CD4-positive, alpha-beta T cell treated with Interleukin-4 for 1 hour (primary cell): ENCODE results near the gene GPR62.

ENCODE experiments used
- DNase-seq, 2 donors: peaks; one replicate each; pipeline ENCODE4 v3.0.0-alpha.2; 2020 to 2022

Gene GPR62

DNA sequence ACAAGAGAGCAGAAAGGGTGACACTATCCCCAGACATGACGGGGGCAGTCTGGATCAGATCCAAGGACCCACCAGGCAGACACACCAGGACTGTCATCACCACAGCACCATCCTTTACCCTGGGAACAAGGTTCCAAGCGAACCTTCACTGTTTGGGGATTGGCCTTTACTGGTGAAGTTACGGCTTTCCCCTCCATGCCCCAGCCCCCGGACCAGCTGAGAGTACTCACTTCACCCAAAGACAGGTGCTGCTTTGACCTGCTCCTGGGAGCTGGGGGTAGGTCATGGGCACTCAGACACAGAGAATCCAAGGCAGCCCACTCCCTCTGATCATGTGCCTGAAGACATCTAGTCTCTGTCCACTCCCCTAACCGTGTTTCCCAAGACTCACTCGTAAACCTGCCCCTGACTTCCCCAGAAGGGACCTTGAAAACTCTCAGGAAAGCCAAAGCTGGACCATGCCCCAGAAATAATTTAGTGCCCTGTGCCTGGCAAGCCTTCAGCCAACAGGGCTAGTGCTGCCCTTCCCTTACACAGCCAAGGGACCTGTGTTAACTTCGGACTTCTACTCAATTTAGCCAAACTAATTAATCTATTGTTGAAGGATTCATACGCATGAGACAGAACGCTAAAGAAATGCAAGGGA lies 16.3 kb upstream of the GPR62 start:
- no peak for DNase-seq

DNA sequence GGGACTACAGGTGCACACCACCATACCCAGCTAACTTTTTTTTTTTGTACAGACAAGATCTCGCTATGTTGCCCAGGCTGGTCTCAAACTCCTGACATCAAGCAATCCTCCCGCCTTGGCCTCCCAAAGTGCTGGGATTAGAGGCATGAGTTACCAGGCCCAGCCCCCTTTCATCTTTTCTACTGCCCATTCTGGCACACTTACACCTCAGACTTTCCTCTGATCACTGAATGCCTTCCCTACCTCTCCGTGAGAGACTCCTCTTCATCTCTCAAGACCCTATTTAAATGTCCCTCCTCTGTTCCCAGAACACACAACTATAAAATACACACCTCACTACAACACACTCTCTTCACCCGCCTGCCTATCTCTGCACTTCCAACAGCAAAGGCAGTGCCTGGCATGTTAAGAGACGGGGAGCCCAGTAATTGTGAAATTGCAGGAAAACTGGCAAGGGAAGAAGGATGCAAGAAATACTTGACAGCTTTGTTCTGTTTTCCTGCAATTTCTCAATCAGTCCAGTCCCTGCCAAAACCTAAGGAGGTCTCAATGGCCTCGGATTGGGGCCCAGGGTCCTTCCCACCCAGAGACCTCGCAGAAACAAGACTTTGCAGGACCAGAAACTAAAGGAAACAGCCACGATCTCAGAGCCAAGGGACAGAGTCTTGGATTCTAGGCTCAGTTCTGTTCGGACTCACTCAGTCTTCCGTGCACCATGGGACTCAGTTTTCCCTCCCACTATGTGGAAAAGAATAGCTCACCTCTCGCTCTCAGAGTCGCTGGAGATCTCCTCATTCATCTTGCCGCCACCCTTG lies 14.3 kb upstream of the GPR62 start:
- DNase-seq: no peak

DNA sequence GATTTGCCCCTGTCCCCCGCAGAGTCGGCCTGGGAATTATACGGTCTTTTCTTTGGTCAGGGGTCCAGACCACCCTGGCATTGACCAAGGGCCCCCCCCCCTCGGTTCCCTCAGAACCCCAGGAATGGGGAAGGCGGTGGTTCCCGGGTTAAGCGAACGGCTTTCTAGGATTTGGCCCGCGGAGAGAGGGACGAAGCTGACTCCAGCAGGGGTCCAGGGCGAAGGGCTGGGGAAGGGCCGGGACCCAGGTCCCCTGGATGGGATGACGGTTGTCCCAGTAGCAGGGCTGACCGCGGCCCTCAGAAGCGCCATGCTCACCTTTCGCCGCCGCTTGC lies 13.8 kb upstream of the GPR62 start:
- DNase-seq: no peak

DNA sequence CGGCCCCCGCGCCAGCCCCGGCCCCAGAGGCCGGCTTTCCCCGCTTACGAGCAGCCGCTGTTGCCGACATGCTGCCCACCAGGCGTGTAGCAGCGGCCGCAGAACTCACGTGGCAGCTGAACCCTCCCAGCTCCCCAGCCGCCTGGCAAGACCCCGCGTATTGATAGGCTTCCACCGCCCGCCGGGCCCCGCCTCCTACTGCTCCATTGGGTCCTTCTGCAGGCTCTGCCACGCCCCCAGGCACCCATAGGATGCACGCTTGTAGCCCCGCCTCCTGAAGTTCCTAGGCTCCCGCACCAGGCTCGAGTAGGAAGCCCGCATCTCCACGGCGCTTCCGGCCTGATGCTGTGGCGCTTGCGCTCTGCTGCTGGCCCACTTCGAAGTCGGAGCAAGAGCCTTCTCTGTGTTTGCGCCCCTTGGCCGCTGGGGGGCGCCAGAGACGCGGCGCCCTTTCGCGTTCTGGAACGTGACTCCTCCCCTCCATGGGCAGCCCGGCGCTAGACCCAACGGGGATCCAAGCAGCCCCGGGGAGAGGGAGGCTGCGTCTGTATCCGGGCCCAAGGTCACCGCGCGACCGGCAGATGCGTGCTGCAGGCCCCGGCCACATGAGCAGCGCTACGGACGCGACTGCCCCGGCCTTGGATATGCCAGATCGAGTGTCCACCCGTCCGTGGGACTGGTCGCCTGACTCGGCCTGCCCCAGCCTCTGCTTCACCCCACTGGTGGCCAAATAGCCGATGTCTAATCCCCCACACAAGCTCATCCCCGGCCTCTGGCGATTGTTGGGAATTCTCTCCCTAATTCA lies 13.2 kb upstream of the GPR62 start, which contains the start of the genes PARP3 and RRP9:
PARP3 (plus strand) TSS at position 566 of the 805 bp plus-strand sequence. CDS start 993 bp downstream, outside the sequence.
RRP9 (minus strand) TSS at position 107 of the 805 bp plus-strand sequence; CDS start at position 70, 37 bp downstream.
- DNase-seq: peak; percentile 100

DNA sequence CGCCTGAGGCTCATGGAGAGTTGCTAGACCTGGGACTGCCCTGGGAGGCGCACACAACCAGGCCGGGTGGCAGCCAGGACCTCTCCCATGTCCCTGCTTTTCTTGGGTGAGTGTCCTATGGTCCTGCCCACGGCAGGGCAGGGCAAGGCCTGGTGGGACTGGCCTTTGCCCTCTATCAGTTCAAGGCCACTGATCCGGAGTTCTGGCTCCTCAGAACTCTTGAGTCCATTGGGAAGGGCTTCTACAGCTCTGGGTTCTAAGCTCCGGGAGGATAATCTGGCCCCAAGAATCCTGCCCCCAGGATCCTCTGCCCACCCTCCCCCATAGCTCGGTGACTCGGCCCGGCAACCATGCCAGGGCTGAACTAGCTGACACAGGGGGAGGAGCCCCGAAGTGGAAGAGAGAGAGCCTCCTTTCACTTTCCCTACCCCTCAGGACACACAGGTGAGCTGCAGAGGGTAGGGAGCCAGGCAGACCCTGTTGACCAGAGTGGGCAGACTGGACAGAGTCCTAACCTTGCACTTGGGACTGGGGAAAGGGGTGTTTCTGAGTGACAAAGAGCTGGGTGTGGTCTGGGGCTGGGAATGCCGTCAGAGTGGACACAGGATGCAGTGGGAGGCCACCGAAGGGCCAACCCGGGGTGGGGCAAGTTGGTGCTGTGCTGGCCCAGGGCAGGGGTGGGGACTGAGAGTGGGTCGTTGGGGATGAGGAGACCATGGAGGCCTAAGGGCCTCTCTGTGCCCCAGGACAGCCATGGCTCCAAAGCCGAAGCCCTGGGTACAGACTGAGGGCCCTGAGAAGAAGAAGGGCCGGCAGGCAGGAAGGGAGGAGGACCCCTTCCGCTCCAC lies 12.4 kb upstream of the GPR62 start:
- peak; percentile 56 to 59 for DNase-seq

DNA sequence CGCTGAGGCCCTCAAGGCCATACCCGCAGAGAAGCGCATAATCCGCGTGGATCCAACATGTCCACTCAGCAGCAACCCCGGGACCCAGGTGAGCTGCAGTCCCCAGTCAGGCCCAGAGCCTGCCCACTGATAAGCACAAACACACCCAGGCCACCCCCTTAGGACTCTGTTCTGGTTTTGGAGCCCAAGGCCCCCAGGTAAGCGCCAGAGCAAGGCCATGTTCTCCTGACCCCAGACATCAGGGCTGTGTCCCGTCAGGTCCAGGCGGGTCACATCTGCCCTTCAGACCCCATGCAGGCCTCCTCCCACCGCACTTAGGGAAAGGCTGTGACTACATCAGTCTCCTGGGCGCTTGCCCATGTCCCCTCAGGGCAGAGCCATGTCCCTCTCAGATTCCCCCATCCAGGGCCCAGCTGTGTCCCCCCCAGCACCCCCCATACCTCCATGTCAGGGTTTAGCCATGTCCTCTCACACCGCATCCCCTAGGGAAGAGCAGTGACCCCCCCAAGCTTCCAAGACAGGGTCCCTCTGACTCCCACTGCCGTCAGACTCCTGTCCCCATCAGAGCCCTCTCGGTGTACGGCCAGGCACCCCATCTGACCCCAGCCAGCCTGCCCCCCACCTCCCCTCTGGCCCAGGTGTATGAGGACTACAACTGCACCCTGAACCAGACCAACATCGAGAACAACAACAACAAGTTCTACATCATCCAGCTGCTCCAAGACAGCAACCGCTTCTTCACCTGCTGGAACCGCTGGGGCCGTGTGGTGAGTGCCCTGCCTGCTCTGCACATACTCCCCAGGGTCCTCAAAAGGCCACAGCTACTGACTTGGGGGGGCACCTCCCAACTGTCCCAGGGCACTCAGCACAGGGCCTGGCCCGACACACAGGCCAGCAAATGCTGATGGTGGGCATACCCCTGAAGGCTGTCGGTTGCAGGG lies 11.5 kb upstream of the GPR62 start:
- no peak for DNase-seq

DNA sequence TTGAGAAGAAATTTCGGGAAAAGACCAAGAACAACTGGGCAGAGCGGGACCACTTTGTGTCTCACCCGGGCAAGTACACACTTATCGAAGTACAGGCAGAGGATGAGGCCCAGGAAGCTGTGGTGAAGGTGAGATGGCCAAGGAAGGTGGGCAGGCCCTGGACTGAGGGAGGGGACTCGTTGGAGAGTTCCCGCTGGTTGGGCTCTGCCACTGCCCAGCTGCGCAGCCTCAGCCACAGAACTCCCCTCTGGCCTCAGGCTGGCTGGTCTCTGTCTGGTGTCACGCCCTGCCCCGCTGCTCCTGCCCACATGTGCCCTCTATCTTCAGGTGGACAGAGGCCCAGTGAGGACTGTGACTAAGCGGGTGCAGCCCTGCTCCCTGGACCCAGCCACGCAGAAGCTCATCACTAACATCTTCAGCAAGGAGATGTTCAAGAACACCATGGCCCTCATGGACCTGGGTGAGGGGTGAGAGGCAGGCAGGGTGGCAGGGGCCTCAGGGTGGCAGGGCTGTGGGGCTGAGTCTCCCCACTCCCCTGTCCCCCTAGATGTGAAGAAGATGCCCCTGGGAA lies 10.6 kb upstream of the GPR62 start:
- DNase-seq: no peak

DNA sequence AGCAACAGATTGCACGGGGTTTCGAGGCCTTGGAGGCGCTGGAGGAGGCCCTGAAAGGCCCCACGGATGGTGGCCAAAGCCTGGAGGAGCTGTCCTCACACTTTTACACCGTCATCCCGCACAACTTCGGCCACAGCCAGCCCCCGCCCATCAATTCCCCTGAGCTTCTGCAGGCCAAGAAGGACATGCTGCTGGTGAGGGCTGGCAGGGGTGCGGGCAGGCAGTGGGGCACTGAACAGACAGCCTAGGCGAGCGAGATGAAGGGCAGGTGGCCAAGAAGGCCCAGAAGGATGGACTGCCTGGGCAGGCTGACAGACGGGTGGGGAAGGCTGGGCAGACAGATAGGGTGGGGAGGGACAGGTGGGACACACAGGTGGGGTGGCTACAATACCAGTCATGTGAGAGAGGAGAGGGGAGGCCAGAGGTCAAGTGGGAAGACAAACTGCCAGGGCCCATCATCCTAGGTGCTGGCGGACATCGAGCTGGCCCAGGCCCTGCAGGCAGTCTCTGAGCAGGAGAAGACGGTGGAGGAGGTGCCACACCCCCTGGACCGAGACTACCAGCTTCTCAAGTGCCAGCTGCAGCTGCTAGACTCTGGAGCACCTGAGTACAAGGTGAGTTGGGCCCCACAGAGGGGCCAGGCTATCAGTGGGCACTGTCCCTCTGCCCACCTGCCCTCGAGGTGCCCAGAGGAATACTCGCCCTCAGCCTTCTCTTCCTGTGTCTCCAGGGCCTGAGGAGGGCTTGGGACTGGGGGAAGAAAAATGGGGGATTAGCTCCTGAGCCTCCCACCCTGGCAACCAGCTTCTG lies 9.9 kb upstream of the GPR62 start:
- DNase-seq: no peak

DNA sequence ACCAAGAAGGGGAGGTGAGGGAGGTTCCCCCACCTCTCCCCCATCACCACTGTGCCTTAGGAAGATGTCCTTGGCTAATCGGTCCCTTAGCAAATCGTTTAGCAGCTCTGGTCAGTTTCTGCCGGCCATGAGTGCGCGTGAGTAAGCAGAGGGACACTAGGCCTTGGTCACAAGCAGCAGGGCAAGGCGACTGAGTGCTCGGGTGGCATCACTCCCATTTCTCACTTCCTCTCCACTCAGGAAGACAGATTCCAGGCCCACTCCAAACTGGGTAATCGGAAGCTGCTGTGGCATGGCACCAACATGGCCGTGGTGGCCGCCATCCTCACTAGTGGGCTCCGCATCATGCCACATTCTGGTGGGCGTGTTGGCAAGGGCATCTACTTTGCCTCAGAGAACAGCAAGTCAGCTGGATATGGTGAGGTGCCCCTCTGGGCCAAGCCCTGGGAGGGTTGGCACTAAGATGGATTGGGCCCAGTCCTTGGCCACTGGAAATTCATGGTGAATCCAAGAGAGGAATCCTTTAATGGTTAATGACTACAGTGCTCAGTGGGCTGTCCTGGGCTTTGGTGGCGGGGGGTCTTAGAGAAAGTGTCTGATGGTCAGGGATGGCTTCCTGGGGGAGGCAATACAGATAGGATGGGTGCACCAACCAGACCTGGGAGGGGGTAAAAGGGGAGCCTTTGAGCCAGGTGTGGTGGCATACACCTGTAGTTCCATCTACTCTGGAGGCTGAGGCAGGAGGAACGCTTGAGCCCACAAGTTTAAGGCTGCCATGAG lies 9.1 kb upstream of the GPR62 start:
- DNase-seq: no peak

DNA sequence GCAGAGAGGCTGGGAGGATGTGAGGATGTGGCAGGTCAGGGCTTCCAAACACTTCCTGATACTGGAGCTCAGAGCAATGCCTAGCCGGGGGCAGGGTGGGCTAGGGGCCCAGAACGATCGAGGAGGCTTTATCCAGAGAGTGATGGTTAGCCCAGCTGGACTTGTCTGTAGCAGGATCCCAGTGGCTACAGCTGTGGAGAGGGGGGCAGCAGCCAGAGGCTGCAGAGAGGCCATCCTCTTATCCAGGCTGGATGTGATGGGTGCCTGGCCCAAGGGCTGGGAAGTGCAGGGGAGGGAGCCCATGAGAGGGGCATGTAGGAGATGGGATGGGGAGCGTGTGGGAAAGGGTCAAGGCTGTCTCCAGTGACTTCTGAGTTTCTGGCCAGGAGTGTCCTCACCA lies 8.4 kb upstream of the GPR62 start:
- no peak for DNase-seq

DNA sequence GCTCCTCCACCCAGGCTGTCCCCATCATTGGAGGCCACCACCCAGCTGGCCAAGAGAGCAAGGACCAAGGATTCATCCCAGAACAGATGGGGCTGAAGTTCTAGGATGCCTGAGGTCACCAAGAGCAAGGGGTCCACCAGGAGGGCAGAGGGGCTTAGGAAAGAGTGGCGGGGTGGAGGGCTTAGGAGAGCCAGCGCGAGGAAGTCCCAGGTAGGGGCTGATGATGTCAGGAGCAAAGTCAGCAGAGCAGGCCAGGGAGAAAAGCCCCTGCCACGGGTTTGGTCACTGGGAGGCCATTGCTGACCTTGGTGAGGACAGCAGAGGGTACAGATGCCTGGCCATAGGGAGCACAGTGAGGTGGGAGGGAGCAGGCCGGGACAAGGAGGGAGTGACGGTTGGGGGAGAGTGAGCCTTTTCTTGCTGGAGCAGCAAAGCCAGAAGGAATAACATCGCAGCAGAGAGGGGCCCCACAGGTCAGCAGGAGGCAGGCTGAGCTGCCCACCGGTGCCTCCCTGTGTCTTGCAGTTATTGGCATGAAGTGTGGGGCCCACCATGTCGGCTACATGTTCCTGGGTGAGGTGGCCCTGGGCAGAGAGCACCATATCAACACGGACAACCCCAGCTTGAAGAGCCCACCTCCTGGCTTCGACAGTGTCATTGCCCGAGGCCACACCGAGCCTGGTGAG lies 7.8 kb upstream of the GPR62 start:
- no peak for DNase-seq

DNA sequence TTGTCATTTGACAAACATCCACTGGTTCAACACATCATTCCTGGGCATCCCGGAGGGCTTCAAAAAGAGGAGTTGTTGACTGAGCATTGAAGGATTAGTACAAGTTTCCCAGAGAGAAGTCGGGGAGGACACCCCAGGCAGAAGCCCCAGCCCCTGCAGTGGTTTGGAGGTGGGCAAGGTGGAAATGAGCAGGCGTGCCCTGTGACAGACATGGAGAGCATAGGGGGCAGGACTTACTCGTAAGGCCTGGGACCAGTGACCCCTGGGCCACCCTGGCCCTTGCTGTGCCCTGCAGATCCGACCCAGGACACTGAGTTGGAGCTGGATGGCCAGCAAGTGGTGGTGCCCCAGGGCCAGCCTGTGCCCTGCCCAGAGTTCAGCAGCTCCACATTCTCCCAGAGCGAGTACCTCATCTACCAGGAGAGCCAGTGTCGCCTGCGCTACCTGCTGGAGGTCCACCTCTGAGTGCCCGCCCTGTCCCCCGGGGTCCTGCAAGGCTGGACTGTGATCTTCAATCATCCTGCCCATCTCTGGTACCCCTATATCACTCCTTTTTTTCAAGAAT lies 7.1 kb upstream of the GPR62 start:
- no peak for DNase-seq

DNA sequence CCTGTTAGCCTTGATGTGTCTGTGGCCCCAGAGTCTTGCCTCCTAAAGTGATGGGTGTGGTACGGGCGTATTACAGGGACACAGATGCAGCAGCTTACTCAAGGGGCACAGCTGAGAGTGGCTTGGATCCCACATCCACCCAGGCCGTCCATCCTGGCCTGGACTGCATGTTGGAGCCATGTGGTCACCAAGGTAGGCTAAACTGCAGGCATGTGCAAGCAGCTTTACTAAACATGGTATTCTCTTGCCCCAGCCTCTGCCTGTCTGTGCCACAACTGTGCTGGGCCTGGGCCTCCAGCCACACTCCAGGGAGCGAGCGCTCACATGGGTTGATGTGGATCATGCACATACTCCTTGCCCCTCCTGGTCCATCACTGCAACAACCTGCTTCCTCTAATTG lies 6.1 kb upstream of the GPR62 start:
- DNase-seq: no peak

DNA sequence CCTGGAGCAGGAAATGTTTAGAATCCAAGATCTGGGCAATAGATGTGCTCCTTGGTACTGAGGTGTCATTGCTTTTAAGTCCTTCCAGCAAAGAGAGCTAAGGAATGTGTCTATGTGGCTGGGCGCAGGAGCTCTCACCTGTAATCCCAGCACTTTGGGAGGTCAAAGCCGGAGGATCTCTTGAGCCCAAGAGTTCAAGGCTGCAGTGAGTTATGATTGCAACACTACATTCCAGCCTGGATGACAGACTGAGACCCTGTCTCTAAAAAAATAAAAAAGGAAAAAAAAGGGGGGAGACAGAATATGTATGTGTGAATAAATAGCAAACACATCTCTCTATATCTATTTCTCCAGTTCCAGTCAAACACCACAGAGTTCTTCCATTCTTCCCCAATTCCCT lies 4.3 kb upstream of the GPR62 start:
- no peak for DNase-seq

DNA sequence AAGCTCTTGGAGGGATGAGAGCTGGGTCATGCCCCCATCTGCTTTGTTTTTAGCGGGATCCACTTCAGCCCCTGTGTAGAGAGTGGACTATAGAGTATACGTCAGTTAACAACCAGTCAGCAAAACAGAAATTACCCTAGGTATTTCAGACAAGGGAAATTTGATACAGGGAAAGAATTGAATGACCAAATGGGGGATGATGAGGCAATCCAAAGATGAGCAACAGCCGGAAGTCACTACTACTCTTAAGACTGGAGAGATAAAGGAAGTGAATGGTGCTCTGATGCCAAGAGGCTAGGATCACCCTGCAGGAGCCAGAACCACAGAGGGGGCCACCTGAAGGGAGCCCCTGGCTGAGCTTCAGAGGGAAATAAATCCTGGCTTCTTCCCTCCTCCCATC lies 1.7 kb upstream of the GPR62 start:
- peak in 1 of 2 donors; percentile 20 for DNase-seq

DNA sequence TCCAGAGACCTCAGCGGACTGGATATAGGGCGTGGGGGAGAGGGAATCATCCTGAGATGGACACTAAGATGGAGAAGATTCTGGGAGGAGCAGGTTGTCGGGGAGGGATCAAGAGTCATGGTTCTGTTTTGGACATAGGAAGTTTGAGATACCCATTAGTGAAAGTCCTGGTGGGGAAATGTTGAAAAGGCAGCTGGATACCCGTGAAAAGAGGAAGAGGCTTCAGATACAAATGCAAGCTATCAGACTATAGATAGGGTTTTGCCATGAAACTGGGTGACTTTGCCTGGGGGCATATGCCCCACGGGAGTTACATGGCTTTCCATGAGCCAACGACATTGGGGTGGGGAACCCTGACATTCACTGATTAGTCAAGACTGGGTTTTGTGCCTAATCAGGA lies 1.1 kb upstream of the GPR62 start:
- no peak for DNase-seq

DNA sequence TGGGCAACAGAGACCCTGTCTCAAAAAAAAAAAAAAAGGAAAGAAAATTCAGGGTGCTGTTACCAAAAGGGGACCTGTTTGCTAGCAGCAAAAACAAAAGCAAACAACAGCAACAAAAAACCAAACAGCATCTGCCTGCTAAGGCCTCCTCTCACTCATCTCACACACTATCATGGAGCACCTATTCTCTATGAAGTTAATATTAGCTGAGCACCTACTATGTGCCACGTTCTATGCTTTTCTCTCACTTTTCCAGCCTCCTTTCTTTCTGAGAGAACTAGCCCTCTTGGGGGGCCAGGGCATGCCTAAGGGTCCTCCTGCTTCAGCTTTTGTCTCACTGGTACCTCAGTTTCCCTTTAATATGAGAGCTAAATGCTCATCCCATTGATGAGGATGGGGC lies 468 bp upstream of the GPR62 start:
- no peak for DNase-seq
